ENCODE results near the gene LRP1. TPM values are rescaled to one million over a fixed set of nuclear protein-coding genes. Genes with fewer than 3 reads are reported as not detected.

LRP1 gene
- total RNA-seq, 1 donor from 2014 or later, result 253 TPM

DNA sequence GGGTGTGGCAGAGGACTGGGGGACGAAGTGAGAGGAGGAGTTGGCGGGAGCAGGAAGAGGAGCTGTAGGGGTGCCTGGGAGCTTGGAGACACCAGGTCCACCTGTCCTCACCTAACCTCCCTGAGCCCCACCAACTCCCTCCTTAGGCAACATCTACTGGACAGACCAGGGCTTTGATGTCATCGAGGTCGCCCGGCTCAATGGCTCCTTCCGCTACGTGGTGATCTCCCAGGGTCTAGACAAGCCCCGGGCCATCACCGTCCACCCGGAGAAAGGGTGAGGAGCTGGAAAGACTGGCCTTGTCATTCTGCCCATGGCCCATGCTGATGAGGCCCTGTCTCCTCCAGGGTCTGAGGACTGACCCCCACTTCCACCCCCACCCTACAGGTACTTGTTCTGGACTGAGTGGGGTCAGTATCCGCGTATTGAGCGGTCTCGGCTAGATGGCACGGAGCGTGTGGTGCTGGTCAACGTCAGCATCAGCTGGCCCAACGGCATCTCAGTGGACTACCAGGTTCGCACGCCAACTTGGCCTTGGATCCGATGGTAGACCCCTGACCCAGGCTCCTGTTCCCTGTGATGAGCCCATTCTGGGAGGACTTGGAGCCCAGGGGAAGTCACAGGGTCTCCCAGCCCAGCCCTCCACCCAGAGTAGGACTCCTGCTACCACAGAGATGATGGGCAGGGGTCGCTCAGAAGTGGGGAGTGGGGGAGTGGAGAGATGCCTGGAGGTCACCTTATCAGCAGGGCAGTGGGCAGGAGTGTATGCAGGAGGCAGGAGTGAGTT lies 55.8 kb downstream of the LRP1 start:
- peaks cover 13% of the 10 kb centered on the region for H3K4me1 Mint-ChIP-seq
- TF ChIP-seq, protein P1, sequence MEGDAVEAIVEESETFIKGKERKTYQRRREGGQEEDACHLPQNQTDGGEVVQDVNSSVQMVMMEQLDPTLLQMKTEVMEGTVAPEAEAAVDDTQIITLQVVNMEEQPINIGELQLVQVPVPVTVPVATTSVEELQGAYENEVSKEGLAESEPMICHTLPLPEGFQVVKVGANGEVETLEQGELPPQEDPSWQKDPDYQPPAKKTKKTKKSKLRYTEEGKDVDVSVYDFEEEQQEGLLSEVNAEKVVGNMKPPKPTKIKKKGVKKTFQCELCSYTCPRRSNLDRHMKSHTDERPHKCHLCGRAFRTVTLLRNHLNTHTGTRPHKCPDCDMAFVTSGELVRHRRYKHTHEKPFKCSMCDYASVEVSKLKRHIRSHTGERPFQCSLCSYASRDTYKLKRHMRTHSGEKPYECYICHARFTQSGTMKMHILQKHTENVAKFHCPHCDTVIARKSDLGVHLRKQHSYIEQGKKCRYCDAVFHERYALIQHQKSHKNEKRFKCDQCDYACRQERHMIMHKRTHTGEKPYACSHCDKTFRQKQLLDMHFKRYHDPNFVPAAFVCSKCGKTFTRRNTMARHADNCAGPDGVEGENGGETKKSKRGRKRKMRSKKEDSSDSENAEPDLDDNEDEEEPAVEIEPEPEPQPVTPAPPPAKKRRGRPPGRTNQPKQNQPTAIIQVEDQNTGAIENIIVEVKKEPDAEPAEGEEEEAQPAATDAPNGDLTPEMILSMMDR (IDR thresholded peaks at IDR 0.05; ENCODE audit: unreplicated experiment), result no peak
- H3K27ac Mint-ChIP-seq, result no peak overlapping the region
- no peak overlapping the region for H3K4me3 Mint-ChIP-seq
- no peaks in the 10 kb centered on the region for H3K9me3 Mint-ChIP-seq
- H3K36me3 Mint-ChIP-seq, result peaks cover 38% of the 10 kb centered on the region
- no peaks in the 10 kb centered on the region for H3K27me3 Mint-ChIP-seq (ENCODE audit: low read depth)
- DNase-seq (ENCODE audit: low spot score in 2 of 2, unreplicated experiment in 2 of 2), result no peak

DNA sequence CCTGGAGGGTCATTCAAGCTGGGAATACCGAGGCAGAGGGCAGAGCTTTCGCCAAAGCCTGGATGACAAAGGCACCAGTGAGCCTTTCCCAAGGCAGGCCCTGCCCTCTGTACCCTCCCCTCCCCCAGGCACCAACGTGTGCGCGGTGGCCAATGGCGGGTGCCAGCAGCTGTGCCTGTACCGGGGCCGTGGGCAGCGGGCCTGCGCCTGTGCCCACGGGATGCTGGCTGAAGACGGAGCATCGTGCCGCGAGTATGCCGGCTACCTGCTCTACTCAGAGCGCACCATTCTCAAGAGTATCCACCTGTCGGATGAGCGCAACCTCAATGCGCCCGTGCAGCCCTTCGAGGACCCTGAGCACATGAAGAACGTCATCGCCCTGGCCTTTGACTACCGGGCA lies 57.1 kb downstream of the LRP1 start:
- H3K9me3 Mint-ChIP-seq, result no peaks in the 10 kb centered on the region
- no peak for DNase-seq (ENCODE audit: low spot score in 2 of 2, unreplicated experiment in 2 of 2)
- TF ChIP-seq, protein P1 (IDR thresholded peaks at IDR 0.05; ENCODE audit: unreplicated experiment), result no peak
- peaks cover 33% of the 10 kb centered on the region for H3K36me3 Mint-ChIP-seq
- H3K27ac Mint-ChIP-seq, result no peak overlapping the region
- no peaks in the 10 kb centered on the region for H3K27me3 Mint-ChIP-seq (ENCODE audit: low read depth)
- H3K4me3 Mint-ChIP-seq, result no peak overlapping the region
- peaks cover 13% of the 10 kb centered on the region for H3K4me1 Mint-ChIP-seq

DNA sequence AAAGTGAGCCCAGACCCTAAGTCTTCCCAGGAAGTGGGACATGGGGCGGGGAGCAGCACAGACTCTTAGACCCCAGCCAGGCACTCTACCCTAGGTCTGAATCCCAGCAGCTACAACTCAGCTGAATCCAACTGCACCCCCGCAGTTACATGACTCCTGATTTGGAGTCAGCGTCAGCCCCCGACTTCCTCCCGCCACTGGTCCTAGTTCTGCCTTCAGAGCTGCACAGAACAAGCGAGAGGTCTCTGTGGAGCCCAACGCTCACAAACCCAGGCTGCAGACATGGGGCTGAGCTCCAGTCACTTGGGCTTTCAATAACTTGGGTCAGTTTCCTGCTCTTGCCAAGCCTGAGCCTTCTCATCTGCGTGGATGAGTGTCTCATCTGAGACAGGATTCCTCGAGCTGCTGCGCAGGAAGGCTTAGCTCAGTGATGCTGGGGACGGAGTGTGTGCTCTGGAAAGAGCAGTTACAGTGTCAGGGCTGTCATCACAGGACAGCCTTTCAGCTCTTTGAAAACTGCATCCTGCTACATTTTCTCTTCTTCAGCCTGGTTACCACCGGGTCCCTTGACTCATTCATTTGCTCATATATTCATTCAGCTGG lies 57.7 kb downstream of the LRP1 start:
- Mint-ChIP-seq H3K36me3 (peaks cover 33% of the 10 kb centered on the region), H3K4me1 (peaks cover 13% of the 10 kb centered on the region), H3K9me3 (no peaks in the 10 kb centered on the region), H3K27ac (no peak overlapping the region), H3K27me3 (ENCODE audit: low read depth) (no peaks in the 10 kb centered on the region), H3K4me3 (no peak overlapping the region)
- TF ChIP-seq, protein P1 (IDR thresholded peaks at IDR 0.05; ENCODE audit: unreplicated experiment), result no peak
- no peak for DNase-seq (ENCODE audit: low spot score in 2 of 2, unreplicated experiment in 2 of 2)

DNA sequence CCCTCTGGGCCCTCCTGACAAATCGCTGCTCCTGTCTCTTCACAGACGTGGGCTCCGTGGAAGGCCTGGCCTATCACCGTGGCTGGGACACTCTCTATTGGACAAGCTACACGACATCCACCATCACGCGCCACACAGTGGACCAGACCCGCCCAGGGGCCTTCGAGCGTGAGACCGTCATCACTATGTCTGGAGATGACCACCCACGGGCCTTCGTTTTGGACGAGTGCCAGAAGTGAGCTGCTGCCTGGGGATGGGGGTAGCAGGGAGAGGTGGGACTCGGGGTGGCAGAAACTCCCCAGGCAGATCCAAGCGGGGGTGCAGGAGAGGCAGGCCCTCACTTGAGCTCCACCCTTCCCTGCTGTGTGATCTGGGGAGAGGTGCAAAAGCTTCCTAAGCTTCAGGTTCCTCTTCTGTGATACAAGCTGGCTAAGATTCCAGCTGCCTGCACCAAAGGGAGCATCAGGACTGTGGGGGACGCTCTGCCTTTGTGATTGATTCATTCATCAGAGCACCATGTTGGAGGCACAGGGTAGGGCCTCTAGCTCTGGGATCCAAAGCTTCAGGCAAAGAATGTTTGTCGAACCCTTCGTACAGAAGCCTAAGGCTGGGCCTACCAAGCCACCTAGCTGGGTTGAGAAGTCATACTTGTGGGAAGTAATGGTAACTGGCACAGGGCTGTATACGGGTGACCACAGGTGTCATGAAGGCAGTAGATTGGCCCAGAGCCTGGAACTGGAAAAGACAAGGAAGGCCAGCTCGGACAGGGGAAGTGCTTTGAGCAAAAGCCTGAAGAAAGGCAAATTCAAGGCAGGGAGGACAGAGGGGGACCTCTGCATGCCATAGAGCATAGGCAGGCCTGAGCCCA lies 59.2 kb downstream of the LRP1 start:
- Mint-ChIP-seq H3K27me3 (ENCODE audit: low read depth) (no peaks in the 10 kb centered on the region), H3K27ac (peak overlapping the region; percentile 51), H3K4me3 (no peak overlapping the region), H3K36me3 (peaks cover 43% of the 10 kb centered on the region), H3K4me1 (peaks cover 3% of the 10 kb centered on the region), H3K9me3 (no peaks in the 10 kb centered on the region)
- TF ChIP-seq, protein P1 (IDR thresholded peaks at IDR 0.05; ENCODE audit: unreplicated experiment), result no peak
- DNase-seq (ENCODE audit: low spot score in 2 of 2, unreplicated experiment in 2 of 2), result no peak

DNA sequence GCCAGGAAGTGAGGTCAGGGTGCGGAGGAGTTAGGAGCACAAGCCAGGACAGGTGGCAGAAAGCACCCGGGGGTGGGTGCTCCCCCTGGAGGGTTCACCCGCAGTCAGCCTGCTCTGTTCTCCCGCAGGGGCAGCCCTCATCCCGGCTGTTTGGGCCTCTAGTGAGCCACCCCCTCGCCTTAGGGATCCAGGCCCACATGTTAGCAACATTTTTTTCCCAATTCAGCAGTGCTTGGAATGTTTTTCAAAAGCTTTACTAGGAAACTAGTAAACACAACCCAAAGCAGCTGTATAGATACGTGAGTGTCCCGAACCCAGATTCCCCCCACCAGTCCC lies 59.8 kb downstream of the LRP1 start:
- TF ChIP-seq, protein P1 (IDR thresholded peaks at IDR 0.05; ENCODE audit: unreplicated experiment), result no peak
- no peak overlapping the region for H3K4me3 Mint-ChIP-seq
- H3K36me3 Mint-ChIP-seq, result peaks cover 42% of the 10 kb centered on the region
- no peak for DNase-seq (ENCODE audit: low spot score in 2 of 2, unreplicated experiment in 2 of 2)
- no peak overlapping the region for H3K27ac Mint-ChIP-seq
- no peaks in the 10 kb centered on the region for H3K4me1 Mint-ChIP-seq
- no peaks in the 10 kb centered on the region for H3K27me3 Mint-ChIP-seq (ENCODE audit: low read depth)
- H3K9me3 Mint-ChIP-seq, result no peaks in the 10 kb centered on the region
